Naive thymus-derived CD4-positive, alpha-beta T cell (primary cell): ENCODE measurements around the gene DTNB. TPM values are rescaled to one million over a fixed set of nuclear protein-coding genes. Genes with fewer than 3 reads are reported as not detected.

ENCODE experiments used
- ATAC-seq: fragments of 150-1000 bp; cut with Tn5 transposase; 2 replicates; pipeline ENCODE4 v1.10.0; 2021; ENCODE audit warnings: mild to moderate bottlenecking, moderate library complexity
- CTCF ChIA-PET: fragments of 350-600 bp; sonication (Branson Sonifier 250); formaldehyde crosslinking; loops from one replicate; lab custom pipeline; 2021; ENCODE audit warnings: antibody characterized with exemption; lab: Charles Lee
- POLR2A ChIA-PET: fragments of 350-600 bp; sonication (Branson Sonifier 250); formaldehyde crosslinking; loops from one replicate; lab custom pipeline; 2021; ENCODE audit warnings: antibody characterized with exemption, inconsistent platforms; lab: Charles Lee
- DNase-seq, 9 donors: peaks; one replicate each; pipeline versions ENCODE4 v3.0.0 to v3.0.0-alpha.2; 2020 to 2022; ENCODE audit warnings: mixed read lengths in 1 of 9
- H3K27ac ChIP-seq: one replicate; pipeline ENCODE4 v1.7.0; 2013; ENCODE audit warnings: mild to moderate bottlenecking, low read depth, low read length, moderate library complexity
- H3K27me3 ChIP-seq, 2 donors: one replicate each; pipeline ENCODE4 v1.7.0; 2013; ENCODE audit warnings: low read length in 2 of 2, mild to moderate bottlenecking in 2 of 2, moderate library complexity in 2 of 2; ENCODE audit not compliant: control insufficient read depth in 2 of 2, insufficient read depth in 2 of 2
- H3K36me3 ChIP-seq, 3 experiments: 1 replicate in 2 of 3; 2 replicates in 1 of 3; pipeline ENCODE4 v1.7.0; 2013; ENCODE audit warnings: low read length in 3 of 3, mild to moderate bottlenecking in 3 of 3, moderate library complexity in 1 of 3; ENCODE audit not compliant: insufficient read depth in 3 of 3, control insufficient read depth in 2 of 3
- H3K4me1 ChIP-seq, 2 donors: one replicate each; pipeline ENCODE4 v1.7.0; 2013; ENCODE audit warnings: low read length in 2 of 2, mild to moderate bottlenecking in 2 of 2, moderate library complexity in 1 of 2; ENCODE audit not compliant: control insufficient read depth in 2 of 2, insufficient read depth in 2 of 2
- H3K4me3 ChIP-seq: 2 replicates; pipeline ENCODE4 v1.7.0; 2013; ENCODE audit warnings: mild to moderate bottlenecking, low read length
- H3K9me3 ChIP-seq, 3 experiments: 1 replicate in 2 of 3; 2 replicates in 1 of 3; pipeline ENCODE4 v1.7.0; 2013; ENCODE audit warnings: low read length in 3 of 3; ENCODE audit not compliant: control insufficient read depth in 2 of 3
- H3K27ac Mint-ChIP-seq, 9 donors: one replicate each; pipeline ENCODE4 v1.8.0; 2020 to 2022; ENCODE audit warnings: mixed read lengths in 9 of 9, mild to moderate bottlenecking in 8 of 9, moderate library complexity in 5 of 9, inconsistent platforms in 2 of 9
- H3K27me3 Mint-ChIP-seq, 5 donors: one replicate each; pipeline ENCODE4 v1.8.0; 2021 to 2022; ENCODE audit warnings: mixed read lengths in 5 of 5, mild to moderate bottlenecking in 1 of 5
- H3K36me3 Mint-ChIP-seq, 5 donors: one replicate each; pipeline ENCODE4 v1.8.0; 2020 to 2022; ENCODE audit warnings: mixed read lengths in 5 of 5, mild to moderate bottlenecking in 3 of 5, inconsistent platforms in 1 of 5
- H3K4me1 Mint-ChIP-seq, 7 donors: one replicate each; pipeline ENCODE4 v1.8.0; 2020 to 2022; ENCODE audit warnings: mixed read lengths in 7 of 7, mild to moderate bottlenecking in 3 of 7, inconsistent platforms in 1 of 7
- H3K4me3 Mint-ChIP-seq, 10 donors: one replicate each; pipeline ENCODE4 v1.8.0; 2020 to 2022; ENCODE audit warnings: mild to moderate bottlenecking in 10 of 10, mixed read lengths in 10 of 10, moderate library complexity in 6 of 10, inconsistent platforms in 2 of 10
- H3K9me3 Mint-ChIP-seq, 11 donors: one replicate each; pipeline ENCODE4 v1.8.0; 2020 to 2022; ENCODE audit warnings: mixed read lengths in 11 of 11, mild to moderate bottlenecking in 4 of 11, inconsistent platforms in 1 of 11, moderate library complexity in 1 of 11
- intact Hi-C, 2 donors: fragments of 100-400 bp; cut with micrococcal nuclease; formaldehyde crosslinking; loops; one replicate each; pipeline ENCODE4 v1.15.1; 2023
- polyA plus RNA-seq, 2 donors: library from polyadenylated mRNA; unstranded; fragments of 300-500 nt; fragmentation: Illumina TruSeq; gene quantifications; one replicate each; pipeline ENCODE4 v1.2.3, GENCODE V29; 2021
- total RNA-seq, 6 experiments: library from RNA in 5 of 6; stranded (reverse) in 5 of 6; gene quantifications; 1 replicate in 5 of 6; 2 replicates in 1 of 6; pipeline ENCODE4 v1.2.3 and lab custom pipeline; 2021 to 2026

Gene DTNB
- total and polyA plus RNA-seq, 7 experiments from 2014 or later = 17.0 to 56.2 (median 33.1) TPM

GRCh38 chr2:25480561-25480960 lies 192.8 kb downstream of the DTNB start:
- Mint-ChIP-seq H3K4me1 (peaks cover 0 to 6% (median 0%) of the 10 kb centered on the region in 7 donors), H3K9me3 (peaks cover 0 to 10% (median 2%) of the 10 kb centered on the region in 11 donors), H3K27ac (no peak overlapping the region), H3K27me3 (no peaks in the 10 kb centered on the region), H3K4me3 (no peak overlapping the region), H3K36me3 (peaks cover 13 to 64% (median 48%) of the 10 kb centered on the region in 5 donors)
- no peak overlapping the region for H3K27ac ChIP-seq
- ChIA-PET POLR2A (no interaction called here), CTCF (no interaction called here)
- no peaks in the 10 kb centered on the region for H3K9me3 ChIP-seq
- DNase-seq = no peak
- no peak for ATAC-seq
- intact Hi-C loops = no loop called here
- H3K36me3 ChIP-seq = peaks cover 0 to 19% (median 0%) of the 10 kb centered on the region in 3 experiments
- H3K27me3 ChIP-seq = no peaks in the 10 kb centered on the region
- no peak overlapping the region for H3K4me3 ChIP-seq
- no peaks in the 10 kb centered on the region for H3K4me1 ChIP-seq

DNA sequence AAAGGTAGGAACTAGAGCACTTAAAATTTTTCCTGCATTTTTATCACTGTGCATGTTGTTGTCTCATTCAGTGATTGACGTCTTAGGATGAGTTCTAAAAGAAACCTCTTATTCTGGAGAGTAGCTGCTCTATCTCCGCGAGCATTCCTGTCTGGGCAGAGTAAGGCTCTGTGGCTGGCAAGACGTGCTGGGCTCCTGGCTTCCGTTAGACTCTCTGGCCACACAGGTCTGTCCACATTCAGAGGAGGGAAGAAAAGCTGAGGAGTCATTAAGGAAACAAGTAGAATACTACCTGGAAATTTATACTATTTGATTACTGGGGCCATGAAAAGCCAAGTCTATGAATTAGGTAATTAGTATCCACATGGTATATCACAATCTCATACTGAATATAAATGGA lies 193.6 kb downstream of the DTNB start:
- Histone ChIP-seq H3K4me3 (no peak overlapping the region), H3K9me3 (no peaks in the 10 kb centered on the region), H3K27ac (no peak overlapping the region), H3K4me1 (no peaks in the 10 kb centered on the region), H3K36me3 (peaks cover 0 to 21% (median 0%) of the 10 kb centered on the region in 3 experiments), H3K27me3 (no peaks in the 10 kb centered on the region)
- Mint-ChIP-seq H3K4me3 (no peak overlapping the region), H3K9me3 (peaks cover 0 to 16% (median 9%) of the 10 kb centered on the region in 11 donors), H3K36me3 (peaks cover 19 to 72% (median 54%) of the 10 kb centered on the region in 5 donors), H3K27ac (no peak overlapping the region), H3K4me1 (peaks cover 0 to 6% (median 0%) of the 10 kb centered on the region in 7 donors), H3K27me3 (no peaks in the 10 kb centered on the region)
- ChIA-PET POLR2A (no interaction called here), CTCF (no interaction called here)
- no peak for ATAC-seq
- intact Hi-C loops = no loop called here
- DNase-seq = no peak

DNA sequence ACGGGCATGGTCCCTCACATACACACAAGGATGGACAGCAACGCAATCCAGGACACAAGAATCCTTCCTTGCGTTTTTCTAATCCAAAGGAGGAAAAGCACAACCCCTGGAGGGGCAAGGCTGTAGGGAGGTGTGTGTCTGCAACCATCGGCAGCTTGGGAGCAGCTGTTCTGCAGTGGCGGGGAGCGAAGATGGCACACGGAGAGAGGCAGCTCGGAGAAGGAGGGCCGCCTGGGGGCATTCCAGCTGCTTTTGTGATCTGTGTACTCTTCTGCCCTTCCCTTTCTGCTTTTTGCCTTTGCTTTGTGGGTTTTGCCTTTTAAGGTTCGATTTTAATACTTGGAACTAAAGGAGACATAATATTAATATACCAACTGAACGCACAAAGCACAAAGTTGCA lies 194.6 kb downstream of the DTNB start:
- no peak overlapping the region for H3K27ac Mint-ChIP-seq
- ChIA-PET CTCF (no interaction called here), POLR2A (no interaction called here)
- H3K4me3 ChIP-seq = no peak overlapping the region
- H3K36me3 ChIP-seq = peaks cover 0 to 25% (median 0%) of the 10 kb centered on the region in 3 experiments
- no peaks in the 10 kb centered on the region for H3K9me3 ChIP-seq
- peaks cover 24 to 77% (median 62%) of the 10 kb centered on the region in 5 donors for H3K36me3 Mint-ChIP-seq
- H3K27ac ChIP-seq = no peak overlapping the region
- H3K4me1 Mint-ChIP-seq = peaks cover 0 to 4% (median 0%) of the 10 kb centered on the region in 7 donors
- H3K27me3 Mint-ChIP-seq = no peaks in the 10 kb centered on the region
- no peaks in the 10 kb centered on the region for H3K27me3 ChIP-seq
- intact Hi-C loops = no loop called here
- no peak overlapping the region for H3K4me3 Mint-ChIP-seq
- no peaks in the 10 kb centered on the region for H3K4me1 ChIP-seq
- no peak for DNase-seq
- no peak for ATAC-seq
- peaks cover 0 to 16% (median 9%) of the 10 kb centered on the region in 11 donors for H3K9me3 Mint-ChIP-seq

- H3K9me3 Mint-ChIP-seq = peaks cover 0 to 16% (median 9%) of the 10 kb centered on the region in 11 donors
Measured at GRCh38 chr2:25473758-25474340, 199.5 kb downstream of the DTNB start.

GRCh38 chr2:25473131-25473530 lies 200.2 kb downstream of the DTNB start:
- Histone ChIP-seq H3K4me3 (no peak overlapping the region), H3K9me3 (no peaks in the 10 kb centered on the region), H3K4me1 (no peaks in the 10 kb centered on the region), H3K36me3 (peaks cover 0 to 18% (median 0%) of the 10 kb centered on the region in 3 experiments), H3K27ac (no peak overlapping the region), H3K27me3 (no peaks in the 10 kb centered on the region)
- POLR2A ChIA-PET = no interaction called here
- no peak overlapping the region for H3K4me3 Mint-ChIP-seq
- ATAC-seq (no peak), DNase-seq (no peak)
- peaks cover 27 to 68% (median 62%) of the 10 kb centered on the region in 5 donors for H3K36me3 Mint-ChIP-seq
- no peaks in the 10 kb centered on the region for H3K4me1 Mint-ChIP-seq
- H3K9me3 Mint-ChIP-seq = peaks cover 0 to 16% (median 9%) of the 10 kb centered on the region in 11 donors
- no peaks in the 10 kb centered on the region for H3K27me3 Mint-ChIP-seq
- intact Hi-C loops = no loop called here
- no peak overlapping the region for H3K27ac Mint-ChIP-seq
- CTCF ChIA-PET = no interaction called here

More at GRCh38 chr2:25473758-25474340, 199.5 kb downstream of the DTNB start:
- Histone ChIP-seq H3K27ac (no peak overlapping the region), H3K27me3 (no peaks in the 10 kb centered on the region), H3K9me3 (no peaks in the 10 kb centered on the region), H3K4me1 (no peaks in the 10 kb centered on the region), H3K36me3 (peaks cover 0 to 23% (median 0%) of the 10 kb centered on the region in 3 experiments), H3K4me3 (no peak overlapping the region)
- no peak overlapping the region for H3K4me3 Mint-ChIP-seq
- intact Hi-C loops = no loop called here
- ATAC-seq (no peak), DNase-seq (no peak)
- H3K4me1 Mint-ChIP-seq = no peaks in the 10 kb centered on the region
- ChIA-PET CTCF (no interaction called here), POLR2A (no interaction called here)
- H3K27ac Mint-ChIP-seq = no peak overlapping the region
- H3K36me3 Mint-ChIP-seq = peaks cover 27 to 72% (median 62%) of the 10 kb centered on the region in 5 donors
- no peaks in the 10 kb centered on the region for H3K27me3 Mint-ChIP-seq

DNA sequence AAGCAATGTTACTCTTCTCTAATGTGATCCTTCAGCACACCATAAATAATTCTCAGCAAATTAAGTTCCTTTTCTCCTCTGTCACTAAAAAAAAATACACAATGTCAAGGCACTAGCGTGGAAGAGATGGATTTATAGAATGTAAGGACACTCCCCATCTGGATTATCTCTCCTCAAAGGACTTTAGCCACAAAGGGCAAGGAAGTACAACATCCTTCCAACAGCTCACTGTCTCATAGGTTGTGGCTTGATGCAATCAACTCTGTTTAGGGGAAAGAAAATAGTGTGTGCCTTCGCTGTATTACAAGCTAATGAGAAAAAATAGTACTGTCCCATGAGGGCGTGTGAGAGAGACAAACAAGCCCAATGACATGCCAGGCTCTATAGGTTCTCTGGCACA lies 202.6 kb downstream of the DTNB start:
- no peak overlapping the region for H3K4me3 Mint-ChIP-seq
- H3K9me3 Mint-ChIP-seq = peaks cover 0 to 9% (median 5%) of the 10 kb centered on the region in 11 donors
- H3K36me3 ChIP-seq = peaks cover 0 to 15% (median 0%) of the 10 kb centered on the region in 3 experiments
- H3K27me3 Mint-ChIP-seq = no peaks in the 10 kb centered on the region
- H3K4me3 ChIP-seq = no peak overlapping the region
- intact Hi-C loops = no loop called here
- ChIA-PET POLR2A (no interaction called here), CTCF (interaction anchor here (0.7 kb wide), 1 partner anchor 32 kb away, joined by 4 read pairs; no protein-coding TSS in a partner anchor)
- no peak for ATAC-seq
- peaks cover 23 to 53% (median 48%) of the 10 kb centered on the region in 5 donors for H3K36me3 Mint-ChIP-seq
- H3K4me1 ChIP-seq = no peaks in the 10 kb centered on the region
- H3K4me1 Mint-ChIP-seq = no peaks in the 10 kb centered on the region
- no peak overlapping the region for H3K27ac Mint-ChIP-seq
- H3K27ac ChIP-seq = no peak overlapping the region
- no peaks in the 10 kb centered on the region for H3K9me3 ChIP-seq
- no peak for DNase-seq
- no peaks in the 10 kb centered on the region for H3K27me3 ChIP-seq

DNA sequence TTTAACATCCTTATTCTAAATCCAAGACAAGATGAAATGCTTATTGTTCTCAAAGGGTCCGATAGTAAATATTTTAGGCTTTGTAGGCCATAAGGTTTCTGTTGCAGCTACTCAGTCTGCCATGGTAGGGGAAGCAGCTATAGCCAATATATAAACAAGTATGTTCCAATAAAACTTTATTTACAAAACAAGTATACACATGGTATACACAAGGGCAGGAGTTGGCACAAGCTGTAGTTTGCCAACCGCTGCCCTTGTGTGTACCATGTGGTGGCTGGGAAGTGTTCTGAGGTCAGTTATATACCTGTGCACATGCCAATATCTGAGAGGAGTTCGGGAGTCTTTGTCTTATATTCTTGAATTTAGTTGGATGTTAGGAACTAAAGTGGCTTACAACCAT lies 205.6 kb downstream of the DTNB start:
- no peak overlapping the region for H3K27ac Mint-ChIP-seq
- ChIA-PET POLR2A (no interaction called here), CTCF (interaction anchor here (0.6 kb wide), 1 partner anchor 358 kb away, joined by 3 read pairs; no protein-coding TSS in a partner anchor)
- H3K27me3 Mint-ChIP-seq = no peaks in the 10 kb centered on the region
- peaks cover 8 to 44% (median 35%) of the 10 kb centered on the region in 5 donors for H3K36me3 Mint-ChIP-seq
- H3K4me1 Mint-ChIP-seq = no peaks in the 10 kb centered on the region
- H3K9me3 Mint-ChIP-seq = peaks cover 0 to 5% (median 0%) of the 10 kb centered on the region in 11 donors
- H3K27me3 ChIP-seq = no peaks in the 10 kb centered on the region
- intact Hi-C loops = no loop called here
- no peak overlapping the region for H3K4me3 Mint-ChIP-seq
- no peak overlapping the region for H3K4me3 ChIP-seq
- DNase-seq = no peak
- no peaks in the 10 kb centered on the region for H3K4me1 ChIP-seq
- H3K27ac ChIP-seq = no peak overlapping the region
- no peaks in the 10 kb centered on the region for H3K36me3 ChIP-seq
- no peak for ATAC-seq
- no peaks in the 10 kb centered on the region for H3K9me3 ChIP-seq
